HTR-8/SVneo (cell line): ENCODE results near the gene GNGT2.
A peak's percentile ranks its signal among the peaks of the same experiment; 100 is the strongest.

Experiments
- DNase-seq: peaks from one replicate; pipeline ENCODE4 v3.0.0; 2011; ENCODE audit warnings: low spot score, mixed read lengths; ENCODE audit not compliant: insufficient read length
- FAIRE-seq: peaks from 2 replicates; lab custom pipeline; 2011; peaks lifted over from hg19 to GRCh38; lab: Jason Lieb, UNC

The GNGT2 gene

GRCh38 chr17:49210158-49211029 lies at the start of gene GNGT2, which contains the start of gene ABI3:
TSS of gene GNGT2 (minus strand) at chr17:49210574. CDS start at chr17:49207422, 3,152 bp downstream.
TSS of gene ABI3 (plus strand) at chr17:49210707. CDS start at chr17:49210725, 18 bp downstream.
- DNase-seq: peak; percentile 81

GRCh38 chr17:49259663-49260010 lies 49.3 kb upstream of the GNGT2 start:
- DNase-seq (no peak), FAIRE-seq (peak; percentile 9)

More at GRCh38 chr17:49210158-49211029, at the start of gene GNGT2, which contains the start of gene ABI3:
- peak; percentile 54 for FAIRE-seq

GRCh38 chr17:49258394-49258793 lies 48.0 kb upstream of the GNGT2 start:
- DNase-seq: no peak

GRCh38 chr17:49255125-49255524 lies 44.8 kb upstream of the GNGT2 start:
- no peak for DNase-seq
- no peak for FAIRE-seq

More at GRCh38 chr17:49258394-49258793, 48.0 kb upstream of the GNGT2 start:
- FAIRE-seq: no peak

GRCh38 chr17:49254066-49254465 lies 43.7 kb upstream of the GNGT2 start:
- FAIRE-seq: no peak

GRCh38 chr17:49252148-49252695 lies 41.8 kb upstream of the GNGT2 start:
- FAIRE-seq (peak; percentile 23), DNase-seq (no peak)

More at GRCh38 chr17:49254066-49254465, 43.7 kb upstream of the GNGT2 start:
- no peak for DNase-seq

- DNase-seq (no peak), FAIRE-seq (peak; percentile 82)
These were observed 39.6 kb upstream of the GNGT2 start for GRCh38 chr17:49249890-49250522.

GRCh38 chr17:49249292-49249794 lies 39.0 kb upstream of the GNGT2 start:
- no peak for DNase-seq

GRCh38 chr17:49247944-49248343 lies 37.6 kb upstream of the GNGT2 start:
- FAIRE-seq: peak; percentile 28
- no peak for DNase-seq

More at GRCh38 chr17:49249292-49249794, 39.0 kb upstream of the GNGT2 start:
- no peak for FAIRE-seq

- DNase-seq: no peak
- peak; percentile 40 for FAIRE-seq
These were observed 34.5 kb upstream of the GNGT2 start for GRCh38 chr17:49244839-49245238.

- no peak for FAIRE-seq
These were observed 32.4 kb upstream of the GNGT2 start for GRCh38 chr17:49242813-49243212.

GRCh38 chr17:49241692-49242397 lies 31.5 kb upstream of the GNGT2 start:
- DNase-seq: no peak
- peak; percentile 94 for FAIRE-seq

More at GRCh38 chr17:49242813-49243212, 32.4 kb upstream of the GNGT2 start:
- no peak for DNase-seq

- FAIRE-seq: no peak
These were observed 30.7 kb upstream of the GNGT2 start for GRCh38 chr17:49241040-49241439.

GRCh38 chr17:49240619-49241018 lies 30.2 kb upstream of the GNGT2 start:
- DNase-seq (no peak), FAIRE-seq (no peak)

More at GRCh38 chr17:49241040-49241439, 30.7 kb upstream of the GNGT2 start:
- no peak for DNase-seq

- DNase-seq (no peak), FAIRE-seq (no peak)
These were observed 29.6 kb upstream of the GNGT2 start for GRCh38 chr17:49239963-49240362.

- DNase-seq (no peak), FAIRE-seq (no peak)
These were observed 25.5 kb upstream of the GNGT2 start for GRCh38 chr17:49235896-49236295.

- DNase-seq (no peak), FAIRE-seq (no peak)
These were observed 24.2 kb upstream of the GNGT2 start for GRCh38 chr17:49234509-49235080.

- FAIRE-seq (no peak), DNase-seq (no peak)
These were observed 21.2 kb upstream of the GNGT2 start for GRCh38 chr17:49231563-49231894.

GRCh38 chr17:49230636-49231562 lies 20.5 kb upstream of the GNGT2 start, which contains the start of gene PHOSPHO1:
TSS of gene PHOSPHO1 (minus strand) at chr17:49230787. CDS start at chr17:49226691, 4,096 bp downstream.
- FAIRE-seq: peak; percentile 86

More at GRCh38 chr17:49230636-49231562, 20.5 kb upstream of the GNGT2 start, which contains the start of gene PHOSPHO1:
- peak; percentile 99 for DNase-seq
